Stimulated activated naive CD8-positive, alpha-beta T cell treated with anti-CD3 and anti-CD28 coated beads, Interleukin-15, Interleukin-2, amounts not matched to agents 100 ng/mL and 50 ng/mL, for 24 hours (primary cell): Measurements from ENCODE around the gene MSRB3.

ENCODE experiments used
- H3K27ac Mint-ChIP-seq: one replicate; pipeline ENCODE4 v1.8.0; 2021; ENCODE audit warnings: mild to moderate bottlenecking, mixed read lengths
- H3K27me3 Mint-ChIP-seq: one replicate; pipeline ENCODE4 v1.8.0; 2021; ENCODE audit warnings: mixed read lengths
- H3K36me3 Mint-ChIP-seq: one replicate; pipeline ENCODE4 v1.8.0; 2021; ENCODE audit warnings: low read depth, mixed read lengths
- H3K4me1 Mint-ChIP-seq: one replicate; pipeline ENCODE4 v1.8.0; 2021; ENCODE audit warnings: low read depth, mixed read lengths
- H3K4me3 Mint-ChIP-seq: one replicate; pipeline ENCODE4 v1.8.0; 2021; ENCODE audit warnings: mild to moderate bottlenecking, mixed read lengths
- H3K9me3 Mint-ChIP-seq: one replicate; pipeline ENCODE4 v1.8.0; 2021; ENCODE audit warnings: mixed read lengths

MSRB3 gene

DNA sequence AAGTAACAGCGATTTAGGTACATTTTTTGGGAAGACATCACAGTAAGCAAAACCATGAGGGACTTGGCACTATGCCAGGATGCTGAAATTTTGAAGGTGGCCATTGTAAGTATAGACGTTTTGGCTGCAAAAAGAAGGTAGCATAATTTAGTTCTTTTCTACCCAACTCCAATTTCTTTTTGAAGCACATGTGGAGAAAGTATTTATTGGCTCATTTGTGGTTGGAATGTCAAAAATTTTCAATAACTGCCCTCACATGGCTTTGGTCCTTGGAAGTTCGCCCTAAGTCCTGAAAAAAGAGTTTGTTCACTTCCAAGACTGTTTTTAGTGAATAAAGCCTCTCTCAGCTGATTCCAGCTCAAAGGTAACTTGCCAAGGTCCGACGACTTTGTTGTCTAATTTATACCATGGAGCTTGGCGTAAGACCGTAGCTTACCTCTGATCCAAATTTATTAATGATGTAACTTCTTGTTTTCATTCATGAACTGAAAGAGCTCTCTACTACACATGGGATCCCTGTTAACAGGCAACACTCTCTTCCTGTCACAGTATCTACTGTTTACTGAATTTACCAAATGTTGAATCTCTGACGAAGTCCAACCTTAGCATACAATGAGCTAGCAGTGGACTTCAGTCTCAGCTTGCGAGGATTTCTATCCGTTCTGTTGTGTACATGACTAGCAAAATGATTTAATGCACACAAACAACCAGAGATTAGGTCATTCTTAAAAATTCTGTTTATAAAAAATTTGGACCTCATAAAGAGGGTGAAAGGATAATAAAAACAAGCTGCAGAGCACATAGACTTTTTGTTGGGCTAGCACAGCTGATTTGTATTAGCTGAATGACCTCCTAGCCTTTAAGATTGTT is 49.0 kb downstream of the MSRB3 start:
- Mint-ChIP-seq H3K4me1 (no peaks in the 10 kb centered on the region), H3K9me3 (no peaks in the 10 kb centered on the region), H3K27ac (no peak overlapping the region), H3K4me3 (no peak overlapping the region), H3K27me3 (peaks cover 17% of the 10 kb centered on the region), H3K36me3 (no peaks in the 10 kb centered on the region)

DNA sequence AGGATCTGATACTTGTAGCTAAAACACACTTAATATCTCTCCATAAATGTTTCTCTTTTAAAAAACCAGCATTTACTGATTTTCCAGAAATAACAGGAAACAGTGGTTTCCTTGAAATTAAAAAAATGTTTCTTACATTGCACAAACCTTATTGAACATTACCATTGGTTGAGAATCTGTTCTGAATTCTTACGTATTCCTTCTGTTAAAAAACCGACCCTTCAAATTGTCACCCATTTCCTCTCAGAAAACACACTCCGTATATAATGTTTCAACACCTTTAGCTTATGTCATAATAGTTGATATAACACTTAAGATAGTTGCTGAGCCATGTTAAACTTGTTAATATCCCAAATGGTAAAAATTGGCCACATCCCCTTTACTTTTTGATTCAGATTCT is 51.2 kb downstream of the MSRB3 start:
- H3K9me3 Mint-ChIP-seq: no peaks in the 10 kb centered on the region
- H3K4me1 Mint-ChIP-seq: no peaks in the 10 kb centered on the region
- peaks cover 14% of the 10 kb centered on the region for H3K27me3 Mint-ChIP-seq
- no peak overlapping the region for H3K4me3 Mint-ChIP-seq
- H3K27ac Mint-ChIP-seq: no peak overlapping the region
- H3K36me3 Mint-ChIP-seq: no peaks in the 10 kb centered on the region

DNA sequence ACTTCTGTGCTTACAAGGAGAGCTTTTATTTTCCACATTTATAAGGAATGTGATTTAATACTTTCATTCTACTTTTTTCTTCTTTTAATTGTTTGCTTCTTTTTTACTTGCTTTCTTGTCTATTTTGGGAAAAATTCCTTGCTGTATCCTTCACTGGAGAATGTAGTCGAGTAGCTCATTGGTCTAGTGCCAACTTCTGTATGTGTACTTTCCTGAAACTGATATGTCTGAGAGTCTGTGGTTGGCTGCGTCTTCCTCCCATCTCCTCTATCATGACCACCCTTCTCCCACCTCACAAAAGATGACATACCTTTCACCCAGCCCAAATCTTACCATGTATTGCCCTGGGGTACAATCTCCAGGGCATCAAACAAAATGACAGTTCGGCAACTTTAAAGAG is 51.8 kb downstream of the MSRB3 start:
- H3K4me3 Mint-ChIP-seq: no peak overlapping the region
- H3K36me3 Mint-ChIP-seq: no peaks in the 10 kb centered on the region
- no peak overlapping the region for H3K27ac Mint-ChIP-seq
- H3K4me1 Mint-ChIP-seq: no peaks in the 10 kb centered on the region
- H3K9me3 Mint-ChIP-seq: no peaks in the 10 kb centered on the region
- peaks cover 14% of the 10 kb centered on the region for H3K27me3 Mint-ChIP-seq

DNA sequence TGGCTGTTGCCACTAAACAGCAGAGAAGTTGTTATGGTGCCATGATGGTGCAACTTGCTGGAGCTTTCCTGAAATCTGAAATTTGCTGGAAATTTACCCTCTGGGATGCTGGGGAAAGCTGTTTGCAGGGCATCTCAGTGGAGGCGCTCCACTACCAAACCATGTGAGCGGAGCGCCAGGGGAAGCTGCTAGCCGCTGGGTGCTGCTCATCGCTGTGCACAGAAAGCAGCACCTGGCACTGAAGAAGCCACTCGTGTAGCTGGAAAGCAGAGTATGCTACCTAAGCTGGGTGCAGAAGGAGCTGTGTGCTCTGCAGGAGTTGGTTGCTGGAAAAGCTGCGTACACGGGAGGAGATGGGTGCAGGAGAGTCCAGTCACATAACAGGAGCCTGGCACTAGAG is 53.0 kb downstream of the MSRB3 start:
- Mint-ChIP-seq H3K27me3 (peaks cover 14% of the 10 kb centered on the region), H3K36me3 (no peaks in the 10 kb centered on the region), H3K27ac (no peak overlapping the region), H3K4me3 (no peak overlapping the region), H3K9me3 (no peaks in the 10 kb centered on the region), H3K4me1 (no peaks in the 10 kb centered on the region)

DNA sequence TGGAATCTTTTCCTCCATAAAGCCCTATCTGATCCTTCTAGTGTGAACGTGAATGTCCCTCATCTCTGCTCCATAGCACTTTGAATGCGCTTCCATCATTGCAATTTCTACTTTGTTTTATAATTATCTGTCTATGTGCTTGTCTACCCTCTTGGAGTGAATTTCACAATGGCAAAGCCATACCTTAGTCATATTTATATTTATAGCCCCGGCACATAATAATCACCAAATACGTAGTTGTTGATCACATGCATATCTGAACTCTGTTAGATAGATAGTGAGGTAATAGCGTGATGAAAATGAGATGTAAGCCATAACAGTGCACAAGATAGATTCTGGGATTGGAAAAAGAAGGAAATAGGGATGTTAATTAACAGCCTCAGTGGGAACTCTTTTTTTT is 55.2 kb downstream of the MSRB3 start:
- H3K36me3 Mint-ChIP-seq: no peaks in the 10 kb centered on the region
- H3K4me3 Mint-ChIP-seq: no peak overlapping the region
- H3K9me3 Mint-ChIP-seq: no peaks in the 10 kb centered on the region
- H3K27ac Mint-ChIP-seq: no peak overlapping the region
- H3K4me1 Mint-ChIP-seq: no peaks in the 10 kb centered on the region
- H3K27me3 Mint-ChIP-seq: peaks cover 15% of the 10 kb centered on the region

DNA sequence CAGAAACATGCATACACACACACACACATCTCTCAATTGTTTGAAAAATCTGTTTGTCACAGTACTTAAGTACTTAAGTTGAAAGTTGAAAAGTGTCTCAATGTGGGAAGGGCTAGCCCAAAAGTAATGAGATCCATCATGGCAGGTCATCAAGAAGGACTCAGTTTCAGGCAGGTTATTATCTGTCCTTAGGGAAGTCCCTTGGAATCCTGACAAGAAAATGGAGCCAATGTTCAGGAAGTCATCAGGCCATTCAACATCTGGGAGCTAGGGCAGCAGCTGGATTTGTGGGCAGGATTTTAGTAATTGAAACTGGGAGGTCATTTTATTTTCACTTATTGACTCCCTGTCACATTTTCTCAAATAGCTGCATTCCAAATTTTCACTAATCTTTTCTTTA is 56.0 kb downstream of the MSRB3 start:
- Mint-ChIP-seq H3K9me3 (no peaks in the 10 kb centered on the region), H3K4me3 (no peak overlapping the region), H3K27ac (no peak overlapping the region), H3K4me1 (no peaks in the 10 kb centered on the region), H3K36me3 (no peaks in the 10 kb centered on the region), H3K27me3 (peaks cover 15% of the 10 kb centered on the region)

DNA sequence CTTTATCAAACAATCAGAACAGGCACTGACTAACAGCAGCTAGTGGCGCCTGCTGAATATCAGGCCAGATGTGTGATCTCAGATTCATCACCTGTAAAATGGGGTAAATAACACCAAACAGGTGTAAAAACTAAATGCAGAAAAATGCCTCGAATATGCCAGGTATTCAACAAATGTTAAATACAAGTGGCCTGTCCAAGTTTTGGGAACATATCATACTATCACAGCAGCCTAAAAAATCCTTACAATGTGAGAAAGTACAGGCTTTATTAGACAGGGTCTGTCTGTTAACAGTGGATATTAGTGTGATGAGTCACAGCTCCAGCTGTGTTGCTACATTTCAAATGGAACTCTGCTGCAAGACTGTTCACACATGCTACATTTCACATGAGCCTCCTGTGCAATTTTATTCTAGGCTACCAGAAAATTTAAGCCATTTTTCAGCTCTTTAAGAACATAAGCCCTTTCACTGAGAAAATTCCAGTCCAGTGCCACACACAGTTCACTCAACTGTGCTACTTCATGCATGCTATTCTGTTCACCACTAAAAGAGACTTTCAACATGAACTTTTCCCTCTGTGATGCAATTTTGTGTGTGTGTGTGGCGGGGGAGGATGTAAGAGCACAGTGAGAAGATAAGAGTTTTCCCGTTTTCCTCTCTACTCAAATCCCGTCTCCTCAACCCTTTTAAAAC is 56.7 kb downstream of the MSRB3 start:
- no peaks in the 10 kb centered on the region for H3K9me3 Mint-ChIP-seq
- H3K4me3 Mint-ChIP-seq: no peak overlapping the region
- no peaks in the 10 kb centered on the region for H3K36me3 Mint-ChIP-seq
- no peaks in the 10 kb centered on the region for H3K4me1 Mint-ChIP-seq
- no peak overlapping the region for H3K27ac Mint-ChIP-seq
- H3K27me3 Mint-ChIP-seq: peaks cover 9% of the 10 kb centered on the region

DNA sequence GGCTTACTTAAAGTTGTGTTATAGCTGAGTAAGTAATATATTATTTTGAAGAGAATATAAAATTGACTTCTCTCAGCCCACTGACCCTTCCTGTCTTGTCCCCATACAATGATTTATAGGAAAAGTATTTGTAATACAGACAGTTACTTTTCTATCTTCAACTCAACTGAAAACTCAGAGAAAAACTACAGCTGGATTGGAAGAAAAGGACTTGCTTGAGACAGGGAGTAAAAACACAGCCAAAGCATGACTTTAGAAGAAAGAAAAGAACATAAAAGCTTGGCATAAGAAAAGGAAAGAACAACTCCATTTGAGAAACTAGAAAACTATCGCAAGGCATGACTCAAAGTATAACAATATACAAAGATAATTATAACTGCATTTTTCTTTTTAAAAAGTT is 57.5 kb downstream of the MSRB3 start:
- Mint-ChIP-seq H3K27me3 (peaks cover 6% of the 10 kb centered on the region), H3K4me3 (no peak overlapping the region), H3K36me3 (no peaks in the 10 kb centered on the region), H3K4me1 (no peaks in the 10 kb centered on the region), H3K27ac (no peak overlapping the region), H3K9me3 (no peaks in the 10 kb centered on the region)

DNA sequence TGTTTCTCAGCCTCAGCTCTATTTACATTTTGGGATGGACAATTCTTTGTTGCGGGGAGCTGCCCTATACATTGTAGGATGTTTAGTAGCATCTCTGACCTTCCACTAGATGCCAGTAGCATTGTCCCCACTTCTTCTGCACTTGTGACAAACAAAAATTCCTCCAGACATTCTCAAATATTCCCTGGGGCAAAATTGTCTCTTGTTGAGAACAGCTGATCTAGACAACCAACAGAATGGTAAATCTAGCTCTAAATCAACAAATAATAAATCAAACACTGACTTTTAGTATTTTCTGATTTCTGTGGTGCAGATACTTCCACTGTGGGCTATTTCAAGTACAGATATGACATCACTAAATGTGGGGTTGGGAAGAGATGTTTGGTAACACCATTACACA is 60.7 kb downstream of the MSRB3 start:
- H3K9me3 Mint-ChIP-seq: no peaks in the 10 kb centered on the region
- H3K36me3 Mint-ChIP-seq: no peaks in the 10 kb centered on the region
- H3K27ac Mint-ChIP-seq: no peak overlapping the region
- no peak overlapping the region for H3K4me3 Mint-ChIP-seq
- no peaks in the 10 kb centered on the region for H3K4me1 Mint-ChIP-seq
- H3K27me3 Mint-ChIP-seq: peaks cover 6% of the 10 kb centered on the region

DNA sequence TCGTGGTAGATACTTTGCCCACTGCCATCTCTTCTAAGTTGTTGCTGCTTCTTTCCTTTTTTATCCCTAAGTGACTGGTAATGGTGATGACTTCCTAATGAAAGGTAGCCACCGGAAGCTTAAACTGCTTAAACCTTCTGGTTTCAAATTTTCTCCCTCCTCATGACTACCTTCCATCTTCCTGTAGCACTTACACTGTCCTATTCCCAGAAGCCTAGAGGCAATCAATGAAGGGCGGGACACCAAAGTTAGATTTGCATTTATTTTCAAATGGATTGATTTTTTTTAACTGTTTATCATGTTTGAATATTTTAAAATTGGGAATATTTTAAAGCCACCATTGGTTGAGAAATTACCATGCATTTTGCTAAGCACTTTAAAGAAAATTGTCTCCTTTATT is 64.7 kb downstream of the MSRB3 start:
- no peaks in the 10 kb centered on the region for H3K36me3 Mint-ChIP-seq
- no peak overlapping the region for H3K4me3 Mint-ChIP-seq
- H3K4me1 Mint-ChIP-seq: no peaks in the 10 kb centered on the region
- no peaks in the 10 kb centered on the region for H3K9me3 Mint-ChIP-seq
- H3K27ac Mint-ChIP-seq: no peak overlapping the region
- H3K27me3 Mint-ChIP-seq: peaks cover 3% of the 10 kb centered on the region

DNA sequence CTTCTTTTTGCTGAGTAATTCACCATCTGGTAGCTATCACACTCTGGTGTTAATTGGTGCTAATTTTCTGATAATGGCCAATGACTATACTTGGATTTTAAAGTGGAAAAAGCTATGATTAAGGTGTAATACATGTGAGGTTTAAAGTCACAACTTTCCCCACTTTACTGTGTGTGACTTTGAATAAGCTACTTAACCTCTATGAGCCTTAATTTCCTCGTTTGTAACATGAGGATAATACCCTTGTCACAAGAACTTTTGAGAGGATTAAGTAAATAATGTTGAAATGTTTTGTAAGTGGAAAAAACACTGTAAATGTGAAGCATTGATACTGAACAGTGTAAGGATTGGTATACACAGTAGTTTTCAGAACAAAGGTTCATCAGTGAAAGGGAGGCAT is 65.3 kb downstream of the MSRB3 start:
- Mint-ChIP-seq H3K27me3 (no peaks in the 10 kb centered on the region), H3K9me3 (no peaks in the 10 kb centered on the region), H3K27ac (no peak overlapping the region), H3K4me3 (no peak overlapping the region), H3K4me1 (no peaks in the 10 kb centered on the region), H3K36me3 (no peaks in the 10 kb centered on the region)

DNA sequence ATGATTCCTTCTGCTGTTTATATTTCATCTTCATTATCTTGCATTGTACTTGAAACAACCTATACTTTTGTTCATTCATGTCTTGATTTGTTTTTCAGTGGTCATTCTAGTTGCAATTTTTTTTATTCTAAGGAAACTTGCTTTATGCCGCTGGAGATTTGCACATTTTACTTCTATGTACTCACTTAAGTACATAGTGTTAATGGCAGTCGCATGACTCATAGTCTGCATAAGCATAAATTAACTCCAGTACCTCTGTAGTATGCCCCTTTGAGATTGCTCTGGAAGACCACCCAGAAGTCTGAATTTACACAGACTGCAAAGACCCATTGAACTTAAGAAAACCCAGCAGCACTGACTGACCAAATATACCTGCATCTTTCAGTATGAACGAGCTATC is 77.0 kb downstream of the MSRB3 start:
- Mint-ChIP-seq H3K27me3 (peaks cover 7% of the 10 kb centered on the region), H3K9me3 (no peaks in the 10 kb centered on the region), H3K36me3 (no peaks in the 10 kb centered on the region), H3K27ac (no peak overlapping the region), H3K4me1 (no peaks in the 10 kb centered on the region), H3K4me3 (no peak overlapping the region)

DNA sequence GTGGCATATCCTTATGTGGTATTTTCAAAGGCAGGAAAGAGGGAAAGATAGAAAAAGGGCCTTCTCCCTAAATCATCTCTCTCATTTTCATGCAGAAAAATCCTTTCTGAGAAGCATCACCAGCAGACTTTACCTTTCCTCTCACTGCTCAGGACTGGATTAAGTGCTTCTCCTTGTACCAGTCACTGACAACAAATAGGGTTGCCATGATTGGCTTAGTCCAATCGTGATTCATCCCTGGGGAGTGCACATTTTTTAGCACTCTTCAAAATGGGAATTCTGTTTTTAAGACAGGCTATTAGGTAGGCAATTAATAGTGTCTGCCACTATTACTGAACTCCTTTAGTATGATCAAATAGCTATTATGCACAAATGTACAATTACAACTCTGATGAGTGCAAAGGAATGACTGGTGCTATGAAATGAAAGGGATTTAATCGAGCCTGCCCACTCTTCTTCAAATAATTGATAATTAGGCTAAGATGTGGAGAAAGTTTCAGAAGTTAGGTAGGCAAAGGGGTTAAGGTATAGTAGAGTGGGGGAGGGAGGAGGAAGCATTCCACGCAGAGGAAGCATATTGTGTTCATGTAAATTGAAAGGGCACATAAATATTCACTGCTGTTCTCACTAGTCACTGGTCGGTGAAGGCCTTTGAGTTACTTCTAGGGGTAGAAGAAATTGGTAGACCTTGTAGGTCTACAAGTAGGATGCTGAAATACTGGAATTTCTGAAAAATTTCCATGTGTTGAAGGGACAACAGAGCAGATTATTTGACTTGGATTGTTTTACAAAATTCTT is 84.0 kb downstream of the MSRB3 start:
- Mint-ChIP-seq H3K27ac (no peak overlapping the region), H3K9me3 (no peaks in the 10 kb centered on the region)

DNA sequence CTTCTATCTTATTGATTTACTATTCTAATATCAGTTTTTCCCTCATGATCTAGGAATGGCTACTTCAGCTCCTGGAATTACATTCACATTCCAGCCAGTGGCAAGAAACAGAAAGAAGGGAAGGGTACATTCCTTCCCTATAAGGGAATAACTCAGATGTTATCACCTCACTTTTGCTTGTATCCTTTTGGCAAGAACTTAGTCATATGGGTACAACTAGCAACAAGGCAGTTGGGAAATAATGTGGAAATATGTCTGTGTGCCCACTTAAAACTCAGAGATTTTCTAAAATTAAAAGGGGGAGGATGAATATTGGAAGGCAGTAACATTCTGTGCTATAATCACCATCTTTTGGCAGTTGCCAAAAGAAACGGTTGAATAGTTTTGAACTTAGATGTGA is 85.6 kb downstream of the MSRB3 start:
- H3K9me3 Mint-ChIP-seq: no peaks in the 10 kb centered on the region
- H3K4me1 Mint-ChIP-seq: no peaks in the 10 kb centered on the region
- peaks cover 3% of the 10 kb centered on the region for H3K27me3 Mint-ChIP-seq
- H3K36me3 Mint-ChIP-seq: no peaks in the 10 kb centered on the region
- no peak overlapping the region for H3K27ac Mint-ChIP-seq
- no peak overlapping the region for H3K4me3 Mint-ChIP-seq

More for the DNA sequence above, 84.0 kb downstream of the MSRB3 start:
- Mint-ChIP-seq H3K27me3 (peaks cover 6% of the 10 kb centered on the region), H3K4me1 (no peaks in the 10 kb centered on the region), H3K4me3 (no peak overlapping the region), H3K36me3 (no peaks in the 10 kb centered on the region)

DNA sequence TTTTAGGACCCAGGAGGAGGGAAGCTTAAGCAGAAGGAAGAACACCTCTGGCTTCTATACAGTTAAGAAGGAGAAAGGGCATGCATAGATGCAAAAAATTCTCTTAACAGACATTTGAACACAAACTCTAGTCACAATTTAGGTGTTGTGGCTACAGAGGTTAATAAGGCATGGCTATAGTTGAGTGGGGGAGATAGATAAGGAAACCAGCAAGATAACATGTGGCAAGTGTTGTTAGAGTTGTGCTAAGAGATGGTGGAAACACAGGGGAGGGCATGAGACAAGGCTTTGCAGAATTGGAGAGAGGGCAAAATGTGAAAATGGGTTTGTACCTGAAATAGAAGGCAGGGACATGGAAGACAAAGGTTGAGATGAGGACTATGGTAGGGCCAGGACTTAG is 88.9 kb downstream of the MSRB3 start:
- H3K27ac Mint-ChIP-seq: no peak overlapping the region
- no peak overlapping the region for H3K4me3 Mint-ChIP-seq
- H3K36me3 Mint-ChIP-seq: no peaks in the 10 kb centered on the region
- no peaks in the 10 kb centered on the region for H3K9me3 Mint-ChIP-seq
- no peaks in the 10 kb centered on the region for H3K4me1 Mint-ChIP-seq
- H3K27me3 Mint-ChIP-seq: peaks cover 2% of the 10 kb centered on the region
